ENCODE results near the gene MAIP1.

Gene MAIP1

GRCh38 chr2:199914372-199914958, 40.9 kb upstream of the MAIP1 start:
- no peak for DNase-seq (ENCODE audit: low read depth)
- H3K4me3 ChIP-seq (ENCODE audit: control insufficient read depth, low read depth, low read length): no peak overlapping the region

GRCh38 chr2:199916980-199917379, 38.4 kb upstream of the MAIP1 start:
- H3K4me3 ChIP-seq (ENCODE audit: control insufficient read depth, low read depth, low read length): no peak overlapping the region
- TF ChIP-seq, protein P1, sequence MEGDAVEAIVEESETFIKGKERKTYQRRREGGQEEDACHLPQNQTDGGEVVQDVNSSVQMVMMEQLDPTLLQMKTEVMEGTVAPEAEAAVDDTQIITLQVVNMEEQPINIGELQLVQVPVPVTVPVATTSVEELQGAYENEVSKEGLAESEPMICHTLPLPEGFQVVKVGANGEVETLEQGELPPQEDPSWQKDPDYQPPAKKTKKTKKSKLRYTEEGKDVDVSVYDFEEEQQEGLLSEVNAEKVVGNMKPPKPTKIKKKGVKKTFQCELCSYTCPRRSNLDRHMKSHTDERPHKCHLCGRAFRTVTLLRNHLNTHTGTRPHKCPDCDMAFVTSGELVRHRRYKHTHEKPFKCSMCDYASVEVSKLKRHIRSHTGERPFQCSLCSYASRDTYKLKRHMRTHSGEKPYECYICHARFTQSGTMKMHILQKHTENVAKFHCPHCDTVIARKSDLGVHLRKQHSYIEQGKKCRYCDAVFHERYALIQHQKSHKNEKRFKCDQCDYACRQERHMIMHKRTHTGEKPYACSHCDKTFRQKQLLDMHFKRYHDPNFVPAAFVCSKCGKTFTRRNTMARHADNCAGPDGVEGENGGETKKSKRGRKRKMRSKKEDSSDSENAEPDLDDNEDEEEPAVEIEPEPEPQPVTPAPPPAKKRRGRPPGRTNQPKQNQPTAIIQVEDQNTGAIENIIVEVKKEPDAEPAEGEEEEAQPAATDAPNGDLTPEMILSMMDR (IDR thresholded peaks at IDR 0.05; ENCODE audit: control insufficient read depth, insufficient read depth, low read depth, low read length, missing control alignments): no peak
- DNase-seq (ENCODE audit: low read depth): no peak

More at GRCh38 chr2:199914372-199914958, 40.9 kb upstream of the MAIP1 start:
- TF ChIP-seq, protein P1 (IDR thresholded peaks at IDR 0.05; ENCODE audit: control insufficient read depth, insufficient read depth, low read depth, low read length, missing control alignments): no peak

DNA sequence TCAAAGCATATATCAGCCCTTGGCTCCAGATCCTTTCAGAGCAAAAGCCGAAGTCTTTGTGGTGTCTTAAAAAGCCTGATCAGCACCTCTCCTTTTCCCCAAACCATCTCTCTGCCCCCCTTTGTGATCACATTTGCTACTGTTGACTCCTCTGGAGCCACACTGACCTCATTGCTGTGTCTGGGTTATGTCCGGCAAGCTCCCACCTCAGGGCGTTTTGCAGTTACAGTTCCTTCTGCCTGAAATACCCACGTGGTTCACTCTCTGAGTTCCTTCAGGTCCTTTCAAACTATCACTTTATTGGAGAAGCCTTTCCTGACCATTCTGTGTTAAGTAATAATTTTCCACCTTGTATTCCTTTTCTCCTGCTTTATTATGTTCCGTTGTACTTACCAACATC, 32.5 kb upstream of the MAIP1 start:
- no peak for DNase-seq (ENCODE audit: low read depth)
- H3K4me3 ChIP-seq (ENCODE audit: control insufficient read depth, low read depth, low read length): no peak overlapping the region

GRCh38 chr2:199923924-199924323, 31.5 kb upstream of the MAIP1 start:
- DNase-seq (ENCODE audit: low read depth): no peak
- no peak overlapping the region for H3K4me3 ChIP-seq (ENCODE audit: control insufficient read depth, low read depth, low read length)
- TF ChIP-seq, protein P1 (IDR thresholded peaks at IDR 0.05; ENCODE audit: control insufficient read depth, insufficient read depth, low read depth, low read length, missing control alignments): no peak

More for the DNA sequence above, 32.5 kb upstream of the MAIP1 start:
- TF ChIP-seq, protein P1 (IDR thresholded peaks at IDR 0.05; ENCODE audit: control insufficient read depth, insufficient read depth, low read depth, low read length, missing control alignments): no peak

DNA sequence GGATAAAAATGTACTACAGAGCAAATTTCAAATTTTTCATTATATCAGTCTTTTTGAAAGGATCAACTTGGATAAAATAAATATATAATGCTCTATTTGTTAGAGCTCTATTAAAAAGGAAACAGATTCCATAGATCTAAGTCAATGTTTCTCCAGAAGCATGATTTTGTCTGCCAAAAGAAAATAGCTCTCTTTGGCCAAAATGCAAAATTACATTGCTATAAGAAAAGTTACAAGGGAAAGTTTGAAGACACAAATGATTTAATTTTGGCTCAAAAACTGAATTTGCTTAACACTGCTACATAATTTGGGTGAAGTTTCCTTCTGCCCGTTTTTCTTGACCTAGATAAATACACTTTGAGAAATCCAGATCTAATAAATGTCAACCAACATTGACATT, 28.6 kb upstream of the MAIP1 start:
- no peak for DNase-seq (ENCODE audit: low read depth)
- TF ChIP-seq, protein P1 (IDR thresholded peaks at IDR 0.05; ENCODE audit: control insufficient read depth, insufficient read depth, low read depth, low read length, missing control alignments): no peak
- no peak overlapping the region for H3K4me3 ChIP-seq (ENCODE audit: control insufficient read depth, low read depth, low read length)

- TF ChIP-seq, protein P1 (IDR thresholded peaks at IDR 0.05; ENCODE audit: control insufficient read depth, insufficient read depth, low read depth, low read length, missing control alignments): no peak
- DNase-seq (ENCODE audit: low read depth): no peak
- H3K4me3 ChIP-seq (ENCODE audit: control insufficient read depth, low read depth, low read length): no peak overlapping the region
Measured at GRCh38 chr2:199928226-199928625, 27.2 kb upstream of the MAIP1 start.
